Measurements from ENCODE around the gene SLC32A1. TPM values are rescaled to one million over a fixed set of nuclear protein-coding genes. Genes with fewer than 3 reads are reported as not detected.

SLC32A1 gene
- total RNA-seq, 1 experiment from 2014 or later: 0.09 TPM

GRCh38 chr20:38725148-38725901 lies 1.0 kb downstream of the SLC32A1 start:
- TF ChIP-seq, protein P1, sequence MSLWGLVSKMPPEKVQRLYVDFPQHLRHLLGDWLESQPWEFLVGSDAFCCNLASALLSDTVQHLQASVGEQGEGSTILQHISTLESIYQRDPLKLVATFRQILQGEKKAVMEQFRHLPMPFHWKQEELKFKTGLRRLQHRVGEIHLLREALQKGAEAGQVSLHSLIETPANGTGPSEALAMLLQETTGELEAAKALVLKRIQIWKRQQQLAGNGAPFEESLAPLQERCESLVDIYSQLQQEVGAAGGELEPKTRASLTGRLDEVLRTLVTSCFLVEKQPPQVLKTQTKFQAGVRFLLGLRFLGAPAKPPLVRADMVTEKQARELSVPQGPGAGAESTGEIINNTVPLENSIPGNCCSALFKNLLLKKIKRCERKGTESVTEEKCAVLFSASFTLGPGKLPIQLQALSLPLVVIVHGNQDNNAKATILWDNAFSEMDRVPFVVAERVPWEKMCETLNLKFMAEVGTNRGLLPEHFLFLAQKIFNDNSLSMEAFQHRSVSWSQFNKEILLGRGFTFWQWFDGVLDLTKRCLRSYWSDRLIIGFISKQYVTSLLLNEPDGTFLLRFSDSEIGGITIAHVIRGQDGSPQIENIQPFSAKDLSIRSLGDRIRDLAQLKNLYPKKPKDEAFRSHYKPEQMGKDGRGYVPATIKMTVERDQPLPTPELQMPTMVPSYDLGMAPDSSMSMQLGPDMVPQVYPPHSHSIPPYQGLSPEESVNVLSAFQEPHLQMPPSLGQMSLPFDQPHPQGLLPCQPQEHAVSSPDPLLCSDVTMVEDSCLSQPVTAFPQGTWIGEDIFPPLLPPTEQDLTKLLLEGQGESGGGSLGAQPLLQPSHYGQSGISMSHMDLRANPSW (CRISPR knock-in tag; conservative IDR thresholded peaks at IDR 0.05; ENCODE audit: low read depth): no peak
- 0 out of 2 replicates have a peak, but pooled peaks have one; percentile 47 for TF ChIP-seq MAX (CRISPR knock-in tag; IDR thresholded peaks at IDR 0.05)
- no peak for TF ChIP-seq CBFB (CRISPR knock-in tag; IDR thresholded peaks at IDR 0.05; ENCODE audit: low read depth)
- no peak for TF ChIP-seq FOXK1 (CRISPR knock-in tag; IDR thresholded peaks at IDR 0.05)
- 0 out of 2 replicates have a peak, but pooled peaks have one; percentile 28 for TF ChIP-seq TEAD1 (CRISPR knock-in tag; IDR thresholded peaks at IDR 0.05)
- TF ChIP-seq MYBL2 (CRISPR knock-in tag; IDR thresholded peaks at IDR 0.05): peak; percentile 34; the same call in 1 of the 2 replicates
- TF ChIP-seq PRDM15 (CRISPR knock-in tag; IDR thresholded peaks at IDR 0.05): peak; percentile 99
- TF ChIP-seq, protein P2, sequence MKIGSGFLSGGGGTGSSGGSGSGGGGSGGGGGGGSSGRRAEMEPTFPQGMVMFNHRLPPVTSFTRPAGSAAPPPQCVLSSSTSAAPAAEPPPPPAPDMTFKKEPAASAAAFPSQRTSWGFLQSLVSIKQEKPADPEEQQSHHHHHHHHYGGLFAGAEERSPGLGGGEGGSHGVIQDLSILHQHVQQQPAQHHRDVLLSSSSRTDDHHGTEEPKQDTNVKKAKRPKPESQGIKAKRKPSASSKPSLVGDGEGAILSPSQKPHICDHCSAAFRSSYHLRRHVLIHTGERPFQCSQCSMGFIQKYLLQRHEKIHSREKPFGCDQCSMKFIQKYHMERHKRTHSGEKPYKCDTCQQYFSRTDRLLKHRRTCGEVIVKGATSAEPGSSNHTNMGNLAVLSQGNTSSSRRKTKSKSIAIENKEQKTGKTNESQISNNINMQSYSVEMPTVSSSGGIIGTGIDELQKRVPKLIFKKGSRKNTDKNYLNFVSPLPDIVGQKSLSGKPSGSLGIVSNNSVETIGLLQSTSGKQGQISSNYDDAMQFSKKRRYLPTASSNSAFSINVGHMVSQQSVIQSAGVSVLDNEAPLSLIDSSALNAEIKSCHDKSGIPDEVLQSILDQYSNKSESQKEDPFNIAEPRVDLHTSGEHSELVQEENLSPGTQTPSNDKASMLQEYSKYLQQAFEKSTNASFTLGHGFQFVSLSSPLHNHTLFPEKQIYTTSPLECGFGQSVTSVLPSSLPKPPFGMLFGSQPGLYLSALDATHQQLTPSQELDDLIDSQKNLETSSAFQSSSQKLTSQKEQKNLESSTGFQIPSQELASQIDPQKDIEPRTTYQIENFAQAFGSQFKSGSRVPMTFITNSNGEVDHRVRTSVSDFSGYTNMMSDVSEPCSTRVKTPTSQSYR (CRISPR knock-in tag; IDR thresholded peaks at IDR 0.05): peak; percentile 82; the same call in 1 of the 2 replicates
- peak; percentile 75 for TF ChIP-seq NFE2L1 (CRISPR knock-in tag; IDR thresholded peaks at IDR 0.05)
- TF ChIP-seq FOXP1 (CRISPR knock-in tag; IDR thresholded peaks at IDR 0.05; ENCODE audit: borderline replicate concordance): peak; percentile 71; the same call in 1 of the 2 replicates
- TF ChIP-seq TEAD4 (CRISPR knock-in tag; IDR thresholded peaks at IDR 0.05): peak; percentile 61; the same call in 1 of the 2 replicates
- TF ChIP-seq, protein P3, sequence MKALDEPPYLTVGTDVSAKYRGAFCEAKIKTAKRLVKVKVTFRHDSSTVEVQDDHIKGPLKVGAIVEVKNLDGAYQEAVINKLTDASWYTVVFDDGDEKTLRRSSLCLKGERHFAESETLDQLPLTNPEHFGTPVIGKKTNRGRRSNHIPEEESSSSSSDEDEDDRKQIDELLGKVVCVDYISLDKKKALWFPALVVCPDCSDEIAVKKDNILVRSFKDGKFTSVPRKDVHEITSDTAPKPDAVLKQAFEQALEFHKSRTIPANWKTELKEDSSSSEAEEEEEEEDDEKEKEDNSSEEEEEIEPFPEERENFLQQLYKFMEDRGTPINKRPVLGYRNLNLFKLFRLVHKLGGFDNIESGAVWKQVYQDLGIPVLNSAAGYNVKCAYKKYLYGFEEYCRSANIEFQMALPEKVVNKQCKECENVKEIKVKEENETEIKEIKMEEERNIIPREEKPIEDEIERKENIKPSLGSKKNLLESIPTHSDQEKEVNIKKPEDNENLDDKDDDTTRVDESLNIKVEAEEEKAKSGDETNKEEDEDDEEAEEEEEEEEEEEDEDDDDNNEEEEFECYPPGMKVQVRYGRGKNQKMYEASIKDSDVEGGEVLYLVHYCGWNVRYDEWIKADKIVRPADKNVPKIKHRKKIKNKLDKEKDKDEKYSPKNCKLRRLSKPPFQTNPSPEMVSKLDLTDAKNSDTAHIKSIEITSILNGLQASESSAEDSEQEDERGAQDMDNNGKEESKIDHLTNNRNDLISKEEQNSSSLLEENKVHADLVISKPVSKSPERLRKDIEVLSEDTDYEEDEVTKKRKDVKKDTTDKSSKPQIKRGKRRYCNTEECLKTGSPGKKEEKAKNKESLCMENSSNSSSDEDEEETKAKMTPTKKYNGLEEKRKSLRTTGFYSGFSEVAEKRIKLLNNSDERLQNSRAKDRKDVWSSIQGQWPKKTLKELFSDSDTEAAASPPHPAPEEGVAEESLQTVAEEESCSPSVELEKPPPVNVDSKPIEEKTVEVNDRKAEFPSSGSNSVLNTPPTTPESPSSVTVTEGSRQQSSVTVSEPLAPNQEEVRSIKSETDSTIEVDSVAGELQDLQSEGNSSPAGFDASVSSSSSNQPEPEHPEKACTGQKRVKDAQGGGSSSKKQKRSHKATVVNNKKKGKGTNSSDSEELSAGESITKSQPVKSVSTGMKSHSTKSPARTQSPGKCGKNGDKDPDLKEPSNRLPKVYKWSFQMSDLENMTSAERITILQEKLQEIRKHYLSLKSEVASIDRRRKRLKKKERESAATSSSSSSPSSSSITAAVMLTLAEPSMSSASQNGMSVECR (CRISPR knock-in tag; IDR thresholded peaks at IDR 0.05; ENCODE audit: borderline replicate concordance): 0 out of 2 replicates have a peak, but pooled peaks have one; percentile 18
- TF ChIP-seq RELA (CRISPR knock-in tag; IDR thresholded peaks at IDR 0.05; ENCODE audit: borderline replicate concordance): no peak
- TF ChIP-seq SP1 (CRISPR knock-in tag; conservative IDR thresholded peaks at IDR 0.05): peak; percentile 78
- TF ChIP-seq CREB1 (CRISPR knock-in tag; IDR thresholded peaks at IDR 0.05): 0 out of 2 replicates have a peak, but pooled peaks have one; percentile 21
- TF ChIP-seq ZNF121 (CRISPR knock-in tag; IDR thresholded peaks at IDR 0.05): peak; percentile 75; the same call in 1 of the 2 replicates
- TF ChIP-seq NR3C1 (CRISPR knock-in tag; conservative IDR thresholded peaks at IDR 0.05; ENCODE audit: low read depth): 0 out of 2 replicates have a peak, but pooled peaks have one; percentile 24
- no peak for TF ChIP-seq ETV6 (CRISPR knock-in tag; IDR thresholded peaks at IDR 0.05)
- ChIA-PET CTCF (interaction anchor here (0.6 to 11.1 kb wide), 56 partner anchors 8 to 388 kb away, joined by 3 to 188 read pairs (median 5); partner anchors contain the start of genes ACTR5, DHX35, FAM83D and PPP1R16B), POLR2A (interaction anchor here (1.2 to 2.0 kb wide), 4 partner anchors 23 to 236 kb away, joined by 3 to 7 read pairs (median 6); partner anchors contain the start of genes ACTR5 and DHX35)
- Mint-ChIP-seq H3K4me1 (peaks cover 68% of the 10 kb centered on the region), H3K36me3 (no peaks in the 10 kb centered on the region), H3K27me3 (ENCODE audit: low read depth) (peaks cover 100% of the 10 kb centered on the region), H3K27ac (no peak overlapping the region), H3K9me3 (no peaks in the 10 kb centered on the region), H3K4me3 (peak overlapping the region; percentile 74)
- DNase-seq (ENCODE audit: low spot score) (peak; percentile 77), ATAC-seq (peak; percentile 2; the same call in 1 of the 2 replicates)

Data from WTC11 (cell line).